ENCODE measurements around the gene MAGEC3.
"Not testable (repeated sequence)": the region's sequence is repeated elsewhere in the genome, so short reads cannot be mapped to it uniquely, and the experiment has no call there.

Gene MAGEC3

DNA sequence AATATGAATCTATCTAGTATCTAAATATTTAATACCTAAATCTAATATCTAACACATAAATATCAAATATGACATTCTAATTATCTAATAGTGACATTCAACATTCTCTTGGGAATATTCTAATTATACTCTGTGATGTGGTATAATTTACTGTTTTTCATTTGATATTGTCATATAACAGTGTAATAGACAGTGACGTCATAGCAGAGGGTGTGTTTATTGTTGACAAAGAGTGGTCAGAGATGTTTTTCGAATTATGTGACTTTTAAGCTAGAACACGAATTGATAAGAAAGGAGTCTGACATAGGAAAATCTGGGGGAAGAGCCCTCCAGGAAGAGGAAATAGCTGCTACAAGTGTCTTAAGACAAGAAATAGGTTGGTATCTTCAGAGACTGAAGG lies 5.9 kb upstream of the MAGEC3 start:
- Mint-ChIP-seq H3K4me3 (no peak overlapping the region), H3K27ac (no peak overlapping the region), H3K4me1 (no peaks in the 10 kb centered on the region), H3K9me3 (peaks cover 5% of the 10 kb centered on the region), H3K27me3 (ENCODE audit: low read depth) (no peaks in the 10 kb centered on the region), H3K36me3 (ENCODE audit: low read depth) (no peaks in the 10 kb centered on the region)
- no peak for TF ChIP-seq CTCF (IDR thresholded peaks at IDR 0.05; ENCODE audit: unreplicated experiment in 3 of 3)

- no peak for TF ChIP-seq CTCF (IDR thresholded peaks at IDR 0.05; ENCODE audit: unreplicated experiment in 3 of 3)
- peaks cover 13% of the 10 kb centered on the region for H3K9me3 Mint-ChIP-seq
- H3K27ac Mint-ChIP-seq, result no peak overlapping the region
- H3K4me3 Mint-ChIP-seq, result no peak overlapping the region
- H3K27me3 Mint-ChIP-seq (ENCODE audit: low read depth), result no peaks in the 10 kb centered on the region
- H3K36me3 Mint-ChIP-seq (ENCODE audit: low read depth), result no peaks in the 10 kb centered on the region
- no peaks in the 10 kb centered on the region for H3K4me1 Mint-ChIP-seq
These were observed 1.7 kb downstream of the MAGEC3 start for GRCh38 chrX:141839856-141840255.

- H3K9me3 Mint-ChIP-seq, result peaks cover 12% of the 10 kb centered on the region
- TF ChIP-seq CTCF (IDR thresholded peaks at IDR 0.05; ENCODE audit: unreplicated experiment in 3 of 3), result no peak
- no peaks in the 10 kb centered on the region for H3K27me3 Mint-ChIP-seq (ENCODE audit: low read depth)
- H3K4me1 Mint-ChIP-seq, result no peaks in the 10 kb centered on the region
- H3K4me3 Mint-ChIP-seq, result no peak overlapping the region
- no peak overlapping the region for H3K27ac Mint-ChIP-seq
- no peaks in the 10 kb centered on the region for H3K36me3 Mint-ChIP-seq (ENCODE audit: low read depth)
These were observed 19.4 kb downstream of the MAGEC3 start for GRCh38 chrX:141857479-141857878.

DNA sequence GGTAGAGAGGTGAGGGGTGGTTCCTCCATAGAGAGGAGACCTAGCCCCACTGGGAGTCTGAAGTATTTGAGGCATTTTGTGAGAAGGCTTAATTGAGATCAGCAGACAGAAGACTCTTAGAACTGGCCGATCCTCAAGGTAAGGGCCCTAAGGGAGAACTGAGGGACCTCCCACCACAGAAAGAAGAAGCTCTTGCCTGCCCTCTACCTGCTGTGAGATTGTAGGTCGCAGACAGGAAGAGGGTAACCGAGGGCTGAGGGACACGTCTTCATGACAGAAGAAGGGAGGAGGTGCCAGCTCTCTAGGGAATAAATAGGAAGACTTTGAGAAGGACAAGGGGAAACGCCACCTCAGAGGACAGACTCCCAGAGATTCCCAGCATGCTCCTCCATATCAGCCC lies 41.5 kb downstream of the MAGEC3 start:
- Mint-ChIP-seq H3K27me3 (ENCODE audit: low read depth) (peaks cover 4% of the 10 kb centered on the region), H3K36me3 (ENCODE audit: low read depth) (no peaks in the 10 kb centered on the region), H3K27ac (no peak overlapping the region), H3K9me3 (peaks cover 9% of the 10 kb centered on the region), H3K4me1 (no peaks in the 10 kb centered on the region), H3K4me3 (no peak overlapping the region)
- TF ChIP-seq CTCF (IDR thresholded peaks at IDR 0.05; ENCODE audit: unreplicated experiment in 3 of 3), result no peak

- H3K9me3 Mint-ChIP-seq, result peaks cover 16% of the 10 kb centered on the region
- H3K4me1 Mint-ChIP-seq; H3K4me3 Mint-ChIP-seq; H3K27ac Mint-ChIP-seq; H3K27me3 Mint-ChIP-seq (ENCODE audit: low read depth); H3K36me3 Mint-ChIP-seq (ENCODE audit: low read depth): not testable (repeated sequence)
These were observed 50.7 kb downstream of the MAGEC3 start for GRCh38 chrX:141888811-141889210.

- H3K4me3 Mint-ChIP-seq, result no peak overlapping the region
These were observed 56.6 kb downstream of the MAGEC3 start for GRCh38 chrX:141894733-141895132.

More at GRCh38 chrX:141894733-141895132, 56.6 kb downstream of the MAGEC3 start:
- no peak for TF ChIP-seq CTCF (IDR thresholded peaks at IDR 0.05; ENCODE audit: unreplicated experiment in 3 of 3)
- H3K27me3 Mint-ChIP-seq (ENCODE audit: low read depth), result no peaks in the 10 kb centered on the region
- H3K4me1 Mint-ChIP-seq, result no peaks in the 10 kb centered on the region
- H3K9me3 Mint-ChIP-seq, result peaks cover 11% of the 10 kb centered on the region
- no peaks in the 10 kb centered on the region for H3K36me3 Mint-ChIP-seq (ENCODE audit: low read depth)
- H3K27ac Mint-ChIP-seq, result no peak overlapping the region
